Measurements from ENCODE around the gene LHX3. TPM values are rescaled to one million over a fixed set of nuclear protein-coding genes. Genes with fewer than 3 reads are reported as not detected.

LHX3 gene
- total RNA-seq, 1 experiment from 2014 or later = not detected

DNA sequence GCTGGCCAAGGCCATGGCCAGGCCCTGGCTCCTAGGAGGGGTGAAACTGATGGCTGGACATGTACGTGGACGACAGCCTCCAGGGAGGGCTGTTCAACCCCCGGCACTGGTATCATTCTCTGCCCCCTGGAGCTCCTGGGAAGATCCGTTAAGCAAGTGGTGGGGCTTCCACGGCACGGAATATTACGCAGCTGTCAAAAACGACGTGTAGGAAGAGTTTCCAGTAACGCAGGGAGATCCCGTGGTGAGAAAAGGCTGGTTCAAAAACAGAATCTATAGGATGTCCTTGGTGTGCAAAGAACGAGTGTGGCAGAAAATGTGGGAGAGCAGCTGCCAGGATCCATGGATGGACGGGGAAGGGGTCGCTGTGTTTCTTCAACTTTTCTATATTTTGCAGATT is 50.0 kb downstream of the LHX3 start:
- H3K79me2 ChIP-seq (ENCODE audit: low read length) = no peaks in the 10 kb centered on the region
- H3K9ac ChIP-seq (ENCODE audit: low read length) = no peak overlapping the region
- no peak overlapping the region for H2AFZ ChIP-seq (ENCODE audit: low read length)
- no peak overlapping the region for H3K27ac ChIP-seq (ENCODE audit: low read length)
- no peaks in the 10 kb centered on the region for H3K27me3 ChIP-seq (ENCODE audit: low read length)
- no peak for ATAC-seq
- POLR2A ChIA-PET (ENCODE audit: unreplicated experiment) = no interaction called here
- no peaks in the 10 kb centered on the region for H3K9me2 ChIP-seq (replicated peaks; ENCODE audit: low read length)
- H3K36me3 ChIP-seq (ENCODE audit: low read depth, low read length) = no peaks in the 10 kb centered on the region
- no peaks in the 10 kb centered on the region for H4K20me1 ChIP-seq (ENCODE audit: low read length)
- H3K9me3 ChIP-seq (ENCODE audit: low read length) = no peaks in the 10 kb centered on the region
- no peaks in the 10 kb centered on the region for H3F3A ChIP-seq (ENCODE audit: low read length, unreplicated experiment)
- no peaks in the 10 kb centered on the region for H3K4me1 ChIP-seq (ENCODE audit: insufficient read depth, low read length)
- BruUV-seq (replicated peaks) = no TSS peak
- no peak overlapping the region for H3K4me2 ChIP-seq (ENCODE audit: low read length)
- no peak for DNase-seq
- intact Hi-C loops (cut with micrococcal nuclease) = no loop called here
- CTCF ChIA-PET = no interaction called here
- TF ChIP-seq, protein P1, sequence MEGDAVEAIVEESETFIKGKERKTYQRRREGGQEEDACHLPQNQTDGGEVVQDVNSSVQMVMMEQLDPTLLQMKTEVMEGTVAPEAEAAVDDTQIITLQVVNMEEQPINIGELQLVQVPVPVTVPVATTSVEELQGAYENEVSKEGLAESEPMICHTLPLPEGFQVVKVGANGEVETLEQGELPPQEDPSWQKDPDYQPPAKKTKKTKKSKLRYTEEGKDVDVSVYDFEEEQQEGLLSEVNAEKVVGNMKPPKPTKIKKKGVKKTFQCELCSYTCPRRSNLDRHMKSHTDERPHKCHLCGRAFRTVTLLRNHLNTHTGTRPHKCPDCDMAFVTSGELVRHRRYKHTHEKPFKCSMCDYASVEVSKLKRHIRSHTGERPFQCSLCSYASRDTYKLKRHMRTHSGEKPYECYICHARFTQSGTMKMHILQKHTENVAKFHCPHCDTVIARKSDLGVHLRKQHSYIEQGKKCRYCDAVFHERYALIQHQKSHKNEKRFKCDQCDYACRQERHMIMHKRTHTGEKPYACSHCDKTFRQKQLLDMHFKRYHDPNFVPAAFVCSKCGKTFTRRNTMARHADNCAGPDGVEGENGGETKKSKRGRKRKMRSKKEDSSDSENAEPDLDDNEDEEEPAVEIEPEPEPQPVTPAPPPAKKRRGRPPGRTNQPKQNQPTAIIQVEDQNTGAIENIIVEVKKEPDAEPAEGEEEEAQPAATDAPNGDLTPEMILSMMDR (conservative IDR thresholded peaks at IDR 0.05; ENCODE audit: low read depth, low read length) = no peak
- TF ChIP-seq EZH2phosphoT487 (IDR thresholded peaks at IDR 0.05; ENCODE audit: borderline replicate concordance, low read length) = no peak
- H3K4me3 ChIP-seq (ENCODE audit: low read length) = no peak overlapping the region

DNA sequence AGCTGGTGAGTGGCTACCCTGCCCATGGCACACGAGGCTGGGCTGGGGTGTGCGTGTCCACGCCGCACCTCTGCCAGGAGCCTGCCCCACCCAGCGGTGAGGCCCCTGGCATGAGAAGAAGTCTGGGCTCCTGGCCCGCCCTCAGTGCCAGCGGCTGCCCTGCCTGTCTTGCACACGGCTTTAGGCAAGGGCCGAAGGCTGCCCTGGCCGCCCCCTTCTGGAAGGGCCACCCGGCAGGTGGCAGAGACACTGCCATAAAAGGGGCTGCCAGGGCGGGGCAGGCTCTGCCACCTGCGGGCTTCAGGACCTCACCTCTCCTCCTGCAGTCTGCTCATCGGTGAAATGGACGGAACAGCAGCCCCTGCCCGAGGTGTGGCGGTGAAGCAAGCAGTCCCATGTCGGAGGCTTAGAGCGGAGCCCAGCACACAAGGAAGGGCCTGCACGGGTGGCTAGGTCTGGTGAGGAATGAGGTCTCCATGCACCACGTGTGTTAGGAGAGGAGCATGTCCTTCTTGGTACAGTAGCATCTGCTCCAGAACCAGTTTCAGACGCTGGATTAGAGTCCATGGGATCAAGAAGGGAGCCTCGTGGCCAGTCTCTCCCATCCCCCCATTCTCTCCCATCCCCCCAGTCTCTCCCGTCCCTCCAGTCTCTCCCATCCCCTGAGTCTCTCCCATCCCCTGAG is 51.4 kb downstream of the LHX3 start:
- BruUV-seq (replicated peaks) = no TSS peak
- no peaks in the 10 kb centered on the region for H3K9me3 ChIP-seq (ENCODE audit: low read length)
- ChIA-PET POLR2A (ENCODE audit: unreplicated experiment) (no interaction called here), CTCF (no interaction called here)
- ATAC-seq (no peak), DNase-seq (no peak)
- H3K9ac ChIP-seq (ENCODE audit: low read length) = no peak overlapping the region
- H3K79me2 ChIP-seq (ENCODE audit: low read length) = no peaks in the 10 kb centered on the region
- no peaks in the 10 kb centered on the region for H3K36me3 ChIP-seq (ENCODE audit: low read depth, low read length)
- no peaks in the 10 kb centered on the region for H3K9me2 ChIP-seq (replicated peaks; ENCODE audit: low read length)
- H4K20me1 ChIP-seq (ENCODE audit: low read length) = no peaks in the 10 kb centered on the region
- no peak overlapping the region for H2AFZ ChIP-seq (ENCODE audit: low read length)
- H3F3A ChIP-seq (ENCODE audit: low read length, unreplicated experiment) = no peaks in the 10 kb centered on the region
- intact Hi-C loops (cut with micrococcal nuclease) = no loop called here
- H3K27me3 ChIP-seq (ENCODE audit: low read length) = no peaks in the 10 kb centered on the region
- H3K4me3 ChIP-seq (ENCODE audit: low read length) = no peak overlapping the region
- no peaks in the 10 kb centered on the region for H3K4me1 ChIP-seq (ENCODE audit: insufficient read depth, low read length)
- H3K27ac ChIP-seq (ENCODE audit: low read length) = no peak overlapping the region
- no peak for TF ChIP-seq EZH2phosphoT487 (IDR thresholded peaks at IDR 0.05; ENCODE audit: borderline replicate concordance, low read length)
- TF ChIP-seq EZH2 (IDR thresholded peaks at IDR 0.05; ENCODE audit: low read length, unreplicated experiment) = no peak
- TF ChIP-seq, protein P1 (conservative IDR thresholded peaks at IDR 0.05; ENCODE audit: low read depth, low read length) = no peak
- no peak overlapping the region for H3K4me2 ChIP-seq (ENCODE audit: low read length)

DNA sequence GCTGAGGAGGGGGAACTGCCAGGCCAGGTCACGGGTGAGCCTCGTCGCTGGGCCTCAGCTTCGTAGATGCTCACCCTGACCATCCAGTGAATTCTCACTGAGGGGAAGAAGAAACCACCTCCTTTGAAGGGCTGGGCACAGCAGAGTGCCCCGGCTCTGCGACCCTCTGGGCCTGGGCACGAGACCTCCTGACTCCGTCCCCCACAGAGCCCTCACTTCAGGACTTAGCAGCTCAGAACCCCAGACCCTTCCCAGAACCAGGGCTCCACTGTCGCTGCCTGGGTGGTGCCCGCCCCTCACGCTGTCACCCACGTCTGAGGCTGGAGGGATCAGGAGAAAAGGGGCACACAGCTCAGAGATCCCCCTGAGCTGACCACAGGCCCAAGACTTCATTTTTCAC is 52.0 kb downstream of the LHX3 start:
- ChIA-PET POLR2A (ENCODE audit: unreplicated experiment) (no interaction called here), CTCF (no interaction called here)
- DNase-seq = no peak
- Histone ChIP-seq H3K4me3 (ENCODE audit: low read length) (no peak overlapping the region), H3K36me3 (ENCODE audit: low read depth, low read length) (no peaks in the 10 kb centered on the region), H4K20me1 (ENCODE audit: low read length) (no peaks in the 10 kb centered on the region), H3F3A (ENCODE audit: low read length, unreplicated experiment) (no peaks in the 10 kb centered on the region), H3K27me3 (ENCODE audit: low read length) (no peaks in the 10 kb centered on the region), H2AFZ (ENCODE audit: low read length) (no peak overlapping the region), H3K9me3 (ENCODE audit: low read length) (no peaks in the 10 kb centered on the region), H3K79me2 (ENCODE audit: low read length) (no peaks in the 10 kb centered on the region), H3K4me1 (ENCODE audit: insufficient read depth, low read length) (no peaks in the 10 kb centered on the region), H3K4me2 (ENCODE audit: low read length) (no peak overlapping the region), H3K9ac (ENCODE audit: low read length) (no peak overlapping the region), H3K27ac (ENCODE audit: low read length) (no peak overlapping the region), H3K9me2 (replicated peaks; ENCODE audit: low read length) (no peaks in the 10 kb centered on the region)
- BruUV-seq (replicated peaks) = no TSS peak
- no peak for ATAC-seq
- intact Hi-C loops (cut with micrococcal nuclease) = no loop called here
- TF ChIP-seq EZH2phosphoT487 (IDR thresholded peaks at IDR 0.05; ENCODE audit: borderline replicate concordance, low read length) (no peak), EZH2 (IDR thresholded peaks at IDR 0.05; ENCODE audit: low read length, unreplicated experiment) (no peak)
- TF ChIP-seq, protein P1 (conservative IDR thresholded peaks at IDR 0.05; ENCODE audit: low read depth, low read length) = no peak
